Transverse colon (tissue), 4 donors: ENCODE data around the gene FARP1.

Experiments used
- POLR2A ChIP-seq: fragments of 450-650 bp; IDR thresholded peaks from one replicate; pipeline ENCODE4 v1.6.1; 2016; ENCODE audit warnings: antibody characterized with exemption, mild to moderate bottlenecking, moderate library complexity
- POLR2AphosphoS5 ChIP-seq, 3 donors: sonication (generic); formaldehyde crosslinking; IDR thresholded peaks; one replicate each; pipeline ENCODE4 v1.6.1; 2016; ENCODE audit warnings: antibody characterized with exemption in 3 of 3
- TF ChIP-seq, protein P1 (sequence below), 5 experiments: fragments of 200-600 bp in 3 of 5; fragments of 450-650 bp in 2 of 5; sonication (generic) in 3 of 5; IDR thresholded peaks; 1 replicate in 2 of 5; 2 replicates in 3 of 5; pipeline ENCODE4 v1.5.1; 2016 to 2017; ENCODE audit warnings: antibody characterized with exemption in 5 of 5, inconsistent platforms in 3 of 5, mild to moderate bottlenecking in 2 of 5, moderate library complexity in 1 of 5

GRCh38 chr13:98239162-98240076 is 96.5 kb downstream of the FARP1 start:
- TF ChIP-seq, protein P1, sequence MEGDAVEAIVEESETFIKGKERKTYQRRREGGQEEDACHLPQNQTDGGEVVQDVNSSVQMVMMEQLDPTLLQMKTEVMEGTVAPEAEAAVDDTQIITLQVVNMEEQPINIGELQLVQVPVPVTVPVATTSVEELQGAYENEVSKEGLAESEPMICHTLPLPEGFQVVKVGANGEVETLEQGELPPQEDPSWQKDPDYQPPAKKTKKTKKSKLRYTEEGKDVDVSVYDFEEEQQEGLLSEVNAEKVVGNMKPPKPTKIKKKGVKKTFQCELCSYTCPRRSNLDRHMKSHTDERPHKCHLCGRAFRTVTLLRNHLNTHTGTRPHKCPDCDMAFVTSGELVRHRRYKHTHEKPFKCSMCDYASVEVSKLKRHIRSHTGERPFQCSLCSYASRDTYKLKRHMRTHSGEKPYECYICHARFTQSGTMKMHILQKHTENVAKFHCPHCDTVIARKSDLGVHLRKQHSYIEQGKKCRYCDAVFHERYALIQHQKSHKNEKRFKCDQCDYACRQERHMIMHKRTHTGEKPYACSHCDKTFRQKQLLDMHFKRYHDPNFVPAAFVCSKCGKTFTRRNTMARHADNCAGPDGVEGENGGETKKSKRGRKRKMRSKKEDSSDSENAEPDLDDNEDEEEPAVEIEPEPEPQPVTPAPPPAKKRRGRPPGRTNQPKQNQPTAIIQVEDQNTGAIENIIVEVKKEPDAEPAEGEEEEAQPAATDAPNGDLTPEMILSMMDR (IDR thresholded peaks at IDR 0.05) = no peak
- TF ChIP-seq POLR2A = no peak
- no peak for TF ChIP-seq POLR2AphosphoS5 (IDR thresholded peaks at IDR 0.05)
